Endothelial cell of umbilical vein (primary cell): ENCODE results near the gene DNAL1. TPM values are rescaled to one million over a fixed set of nuclear protein-coding genes. Genes with fewer than 3 reads are reported as not detected.
A peak's percentile ranks its signal among the peaks of the same experiment; 100 is the strongest.

Experiments
- BruUV-seq: library from RNA; stranded (reverse); fragments of 400-500 nt; replicated peaks from 2 replicates; lab custom pipeline; 2021; lab: Mats Ljungman, UMichigan
- CTCF ChIA-PET: fragments of 300-600, 350-600 bp; sonication (Branson Sonifier 250); formaldehyde crosslinking; loops from one replicate; lab custom pipeline; 2021; ENCODE audit warnings: antibody characterized with exemption, inconsistent platforms; lab: Charles Lee
- POLR2A ChIA-PET: fragments of 300-600, 350-600 bp; sonication (Branson Sonifier 250); formaldehyde crosslinking; loops from one replicate; lab custom pipeline; 2021; ENCODE audit warnings: antibody characterized with exemption, inconsistent platforms; lab: Charles Lee
- DNase-seq: peaks from one replicate; pipeline ENCODE4 v3.0.0-alpha.2; 2011; ENCODE audit warnings: low read depth, low spot score
- FAIRE-seq: peaks from 2 replicates; lab custom pipeline; 2011; peaks lifted over from hg19 to GRCh38; lab: Jason Lieb, UNC
- H2AFZ ChIP-seq: 2 replicates; pipeline ENCODE4 v1.6.0; 2012; ENCODE audit warnings: low read depth, low read length, control low read depth, inconsistent platforms
- H3K27ac ChIP-seq: 2 replicates; pipeline ENCODE4 v1.5.1; 2011; ENCODE audit warnings: low read depth, mild to moderate bottlenecking, control low read depth, low read length, moderate library complexity; ENCODE audit not compliant: insufficient read depth
- H3K27me3 ChIP-seq, 2 experiments: 2 replicates each; pipeline versions ENCODE4 v1.6.0 to v1.6.1; 2011; ENCODE audit warnings: low read length in 2 of 2, mixed read lengths in 1 of 2; ENCODE audit not compliant: control insufficient read depth in 2 of 2, insufficient read depth in 2 of 2
- H3K36me3 ChIP-seq, 2 experiments: 2 replicates in 1 of 2; 3 replicates in 1 of 2; pipeline ENCODE4 v1.5.1; 2011; ENCODE audit warnings: low read length in 2 of 2, mild to moderate bottlenecking in 1 of 2, moderate library complexity in 1 of 2; ENCODE audit not compliant: control insufficient read depth in 2 of 2, insufficient read depth in 2 of 2; ENCODE audit errors: extremely low read depth in 1 of 2
- H3K4me1 ChIP-seq: 3 replicates; pipeline ENCODE4 v1.5.1; 2011; ENCODE audit warnings: mild to moderate bottlenecking, low read length; ENCODE audit not compliant: control insufficient read depth, insufficient read depth; ENCODE audit errors: extremely low read depth
- H3K4me2 ChIP-seq: 2 replicates; pipeline ENCODE4 v1.6.1; 2011; ENCODE audit warnings: low read length, control low read depth, mixed read lengths; ENCODE audit not compliant: insufficient read depth
- H3K4me3 ChIP-seq, 3 experiments: fragments of 200-600 bp in 1 of 3; sonication (generic), shearing (Covaris generic) in 1 of 3; replicated peaks in 1 of 3; 2 replicates each; pipeline ENCODE4 v1.5.1; 2011 to 2016; ENCODE audit warnings: control low read depth in 3 of 3, low read length in 3 of 3, mild to moderate bottlenecking in 2 of 3, inconsistent platforms in 1 of 3, low read depth in 1 of 3, moderate library complexity in 1 of 3; ENCODE audit not compliant: insufficient read depth in 1 of 3
- H3K79me2 ChIP-seq: 2 replicates; pipeline ENCODE4 v1.6.0; 2012; ENCODE audit warnings: low read length, inconsistent platforms; ENCODE audit not compliant: control insufficient read depth, insufficient read depth
- H3K9ac ChIP-seq: replicated peaks from 2 replicates; pipeline ENCODE3; 2011; ENCODE audit warnings: low read length, control low read depth; ENCODE audit not compliant: insufficient read depth; ENCODE audit errors: extremely low read depth
- H3K9me1 ChIP-seq: replicated peaks from 3 replicates; pipeline ENCODE4 v1.6.0; 2011; ENCODE audit warnings: mild to moderate bottlenecking, low read length; ENCODE audit not compliant: control insufficient read depth, insufficient read depth; ENCODE audit errors: extremely low read depth
- H3K9me3 ChIP-seq: replicated peaks from 2 replicates; pipeline ENCODE4 v1.5.1; 2012; ENCODE audit warnings: low read length, inconsistent platforms; ENCODE audit not compliant: control insufficient read depth, insufficient read depth
- H4K20me1 ChIP-seq: replicated peaks from 2 replicates; pipeline ENCODE3; 2011; ENCODE audit warnings: mild to moderate bottlenecking, low read length; ENCODE audit not compliant: control insufficient read depth, insufficient read depth; ENCODE audit errors: extremely low read depth
- CTCF ChIP-seq, 2 donors: IDR thresholded peaks; 1 replicate in 1 of 2; 2 replicates in 1 of 2; pipeline ENCODE4 v1.5.1; 2011; ENCODE audit warnings: low read length in 2 of 2, mild to moderate bottlenecking in 2 of 2, moderate library complexity in 2 of 2, control low read depth in 1 of 2, inconsistent platforms in 1 of 2, low read depth in 1 of 2; ENCODE audit not compliant: insufficient read depth in 1 of 2; ENCODE audit errors: extremely low read depth in 1 of 2
- EZH2 ChIP-seq: IDR thresholded peaks from 2 replicates; pipeline ENCODE4 v1.6.1; 2012; ENCODE audit warnings: borderline replicate concordance, low read depth, mild to moderate bottlenecking, moderate library complexity, low read length, inconsistent platforms; ENCODE audit not compliant: severe bottlenecking
- FOS ChIP-seq: IDR thresholded peaks from 2 replicates; pipeline ENCODE4 v1.6.1; 2011; ENCODE audit warnings: mild to moderate bottlenecking, low read length, moderate library complexity, borderline replicate concordance; ENCODE audit not compliant: insufficient read depth
- GATA2 ChIP-seq: IDR thresholded peaks from 2 replicates; pipeline ENCODE4 v1.7.0; 2011; ENCODE audit warnings: low read depth, mild to moderate bottlenecking, moderate library complexity, mixed read lengths, low read length; ENCODE audit not compliant: insufficient read length, insufficient read depth
- JUN ChIP-seq: IDR thresholded peaks from 2 replicates; pipeline ENCODE4 v1.6.1; 2011; ENCODE audit warnings: borderline replicate concordance, low read depth; ENCODE audit not compliant: insufficient read length, insufficient read depth
- MAX ChIP-seq: IDR thresholded peaks from 2 replicates; pipeline ENCODE4 v1.6.1; 2011; ENCODE audit not compliant: insufficient read depth, insufficient read length
- MYC ChIP-seq: IDR thresholded peaks from one replicate; pipeline ENCODE4 v1.6.1; 2011; ENCODE audit warnings: mild to moderate bottlenecking, low read depth, low read length
- POLR2A ChIP-seq: IDR thresholded peaks from 2 replicates; pipeline ENCODE4 v1.6.1; 2012; ENCODE audit warnings: low read depth, mild to moderate bottlenecking, control low read depth, low read length
- POLR2AphosphoS5 ChIP-seq: IDR thresholded peaks from 2 replicates; pipeline ENCODE4 v1.6.1; 2012; ENCODE audit warnings: low read depth, mild to moderate bottlenecking, control low read depth, low read length, moderate library complexity; ENCODE audit not compliant: insufficient read depth
- dilution Hi-C: fragments of 300-500 bp; cut with MboI; formaldehyde crosslinking; loops from one replicate; pipeline ENCODE4 v1.15.0; 2019; ENCODE audit warnings: low sequenced_read_pairs; ENCODE audit not compliant: extremely low pct_ligation_motif_present
- intact Hi-C: fragments of 100-400 bp; cut with micrococcal nuclease; formaldehyde crosslinking; loops from one replicate; pipeline ENCODE4 v1.10.0; 2022
- polyA plus RNA-seq, 4 experiments: library from polyadenylated mRNA; depleted of rRNA in 3 of 4; stranded (reverse) in 3 of 4; unstranded in 1 of 4; fragments of >200 nt; gene quantifications; 2 replicates each; pipeline versions ENCODE4 v1.2.1 to v1.2.3, GENCODE V29; 2011 to 2012; ENCODE audit warnings: missing spikeins in 1 of 4
- total RNA-seq: library from RNA; stranded (reverse); gene quantifications from 2 replicates; pipeline ENCODE4 v1.2.3, GENCODE V29; 2021

DNAL1 gene
- total and polyA plus RNA-seq, 2 donors (not counting 3 experiments of a cell fraction or from before 2014, with no cell fraction given), result 2.4 to 15.3 TPM

- BruUV-seq, result no TSS peak
- POLR2A ChIA-PET, result no interaction called here
- peak; percentile 12 for FAIRE-seq
Measured at GRCh38 chr14:73696466-73697400, 51.9 kb downstream of the DNAL1 start.

DNA sequence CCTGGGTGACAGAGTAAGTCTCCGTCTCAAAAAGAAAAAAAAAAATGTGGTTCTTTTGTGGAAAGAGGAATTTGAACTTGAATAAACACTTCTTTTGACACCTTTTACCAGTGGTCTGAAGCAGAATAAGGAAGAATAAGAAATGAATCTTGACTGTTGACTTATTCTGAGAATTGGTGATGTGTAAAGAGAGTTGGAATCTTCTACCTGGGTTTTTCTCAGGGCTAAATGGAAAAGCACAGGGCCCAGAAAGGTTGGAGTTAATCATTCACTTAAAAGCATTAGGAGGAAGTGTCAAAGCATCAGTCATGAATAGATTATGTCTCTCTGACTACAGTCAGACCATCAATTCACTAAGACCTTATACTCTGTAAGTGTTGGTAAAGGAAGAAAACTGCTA lies 55.5 kb downstream of the DNAL1 start:
- DNase-seq (no peak), FAIRE-seq (no peak)
- Histone ChIP-seq H3K4me3 (no peak overlapping the region), H3K27ac (no peak overlapping the region), H3K36me3 (no peaks in the 10 kb centered on the region), H3K9me1 (no peaks in the 10 kb centered on the region), H3K79me2 (no peaks in the 10 kb centered on the region), H3K9ac (no peak overlapping the region), H4K20me1 (no peaks in the 10 kb centered on the region), H3K4me1 (no peaks in the 10 kb centered on the region), H3K4me2 (no peak overlapping the region), H3K9me3 (no peaks in the 10 kb centered on the region), H2AFZ (no peak overlapping the region), H3K27me3 (no peaks in the 10 kb centered on the region)
- no TSS peak for BruUV-seq
- intact Hi-C loops, result no loop called here
- ChIA-PET POLR2A (no interaction called here), CTCF (interaction anchor here (1.4 kb wide), 1 partner anchor 11 kb away, joined by 3 read pairs; no protein-coding TSS in a partner anchor)
- dilution Hi-C loops, result no loop called here
- TF ChIP-seq MYC, result no peak
- no peak for TF ChIP-seq FOS
- no peak for TF ChIP-seq EZH2
- TF ChIP-seq POLR2A, result no peak
- no peak for TF ChIP-seq GATA2
- no peak for TF ChIP-seq MAX
- no peak for TF ChIP-seq CTCF (IDR thresholded peaks at IDR 0.05; ENCODE audit: extremely low read depth in 1 of 2, insufficient read depth in 1 of 2, low read depth in 1 of 2, low read length in 2 of 2)
- TF ChIP-seq JUN, result no peak
- no peak for TF ChIP-seq POLR2AphosphoS5

More at GRCh38 chr14:73696466-73697400, 51.9 kb downstream of the DNAL1 start:
- no peaks in the 10 kb centered on the region for H3K27me3 ChIP-seq
- no peaks in the 10 kb centered on the region for H3K9me1 ChIP-seq
- TF ChIP-seq FOS, result peak; percentile 71
- no peak for TF ChIP-seq JUN
- H3K9ac ChIP-seq, result no peak overlapping the region
- no peaks in the 10 kb centered on the region for H3K79me2 ChIP-seq
- H3K4me1 ChIP-seq, result no peaks in the 10 kb centered on the region
- no peaks in the 10 kb centered on the region for H3K36me3 ChIP-seq
- H3K9me3 ChIP-seq, result no peaks in the 10 kb centered on the region
- peak; percentile 14 for DNase-seq
- no peak overlapping the region for H3K4me3 ChIP-seq
- CTCF ChIA-PET, result interaction anchor here (0.5 kb wide), 1 partner anchor 15 kb away, joined by 3 read pairs; no protein-coding TSS in a partner anchor
- H4K20me1 ChIP-seq, result no peaks in the 10 kb centered on the region
- no peak overlapping the region for H2AFZ ChIP-seq
- no peak overlapping the region for H3K4me2 ChIP-seq
- dilution Hi-C loops (no loop called here), intact Hi-C loops (no loop called here)
- no peak overlapping the region for H3K27ac ChIP-seq
